CD4-positive, alpha-beta memory T cell (primary cell): ENCODE results near the gene ADAM17. TPM values are rescaled to one million over a fixed set of nuclear protein-coding genes. Genes with fewer than 3 reads are reported as not detected.

Experiments used
- CTCF ChIA-PET: fragments of 350-600 bp; sonication (Branson Sonifier 250); formaldehyde crosslinking; loops from one replicate; lab custom pipeline; 2021; ENCODE audit warnings: inconsistent platforms; ENCODE audit not compliant: partially characterized antibody; lab: Charles Lee
- POLR2A ChIA-PET: fragments of 350-600 bp; sonication (Branson Sonifier 250); formaldehyde crosslinking; loops from one replicate; lab custom pipeline; 2021; ENCODE audit not compliant: partially characterized antibody; lab: Charles Lee
- DNase-seq, 5 donors: peaks; one replicate each; pipeline versions ENCODE4 v3.0.0 to v3.0.0-alpha.2; 2020 to 2022; ENCODE audit warnings: mixed read lengths in 1 of 5
- H3K27ac ChIP-seq: one replicate; pipeline ENCODE4 v1.7.0; 2013; ENCODE audit warnings: low read depth, low read length
- H3K27me3 ChIP-seq: 2 replicates; pipeline ENCODE4 v1.7.0; 2013; ENCODE audit warnings: mild to moderate bottlenecking, low read length, moderate library complexity; ENCODE audit not compliant: insufficient read depth
- H3K36me3 ChIP-seq: 2 replicates; pipeline ENCODE4 v1.7.0; 2013; ENCODE audit warnings: mild to moderate bottlenecking, low read length, moderate library complexity; ENCODE audit not compliant: insufficient read depth
- H3K4me1 ChIP-seq: 2 replicates; pipeline ENCODE4 v1.7.0; 2013; ENCODE audit warnings: mild to moderate bottlenecking, low read length, moderate library complexity; ENCODE audit not compliant: insufficient read depth
- H3K4me3 ChIP-seq, 2 donors: one replicate each; pipeline ENCODE4 v1.7.0; 2013; ENCODE audit warnings: low read length in 2 of 2, mild to moderate bottlenecking in 1 of 2
- H3K9me3 ChIP-seq, 2 donors: one replicate each; pipeline ENCODE4 v1.7.0; 2013; ENCODE audit warnings: low read length in 2 of 2, control low read depth in 1 of 2; ENCODE audit not compliant: control insufficient read depth in 1 of 2
- H3K27ac Mint-ChIP-seq, 7 donors: one replicate each; pipeline ENCODE4 v1.8.0; 2020 to 2021; ENCODE audit warnings: mixed read lengths in 7 of 7, mild to moderate bottlenecking in 6 of 7, inconsistent platforms in 3 of 7, moderate library complexity in 3 of 7
- H3K27me3 Mint-ChIP-seq, 2 donors: one replicate each; pipeline ENCODE4 v1.8.0; 2020 to 2021; ENCODE audit warnings: mixed read lengths in 2 of 2
- H3K36me3 Mint-ChIP-seq, 2 donors: one replicate each; pipeline ENCODE4 v1.8.0; 2020 to 2021; ENCODE audit warnings: mixed read lengths in 2 of 2, inconsistent platforms in 1 of 2, mild to moderate bottlenecking in 1 of 2
- H3K4me1 Mint-ChIP-seq, 4 donors: one replicate each; pipeline ENCODE4 v1.8.0; 2020 to 2021; ENCODE audit warnings: mixed read lengths in 4 of 4, mild to moderate bottlenecking in 1 of 4
- H3K4me3 Mint-ChIP-seq, 8 donors: one replicate each; pipeline ENCODE4 v1.8.0; 2020 to 2021; ENCODE audit warnings: mixed read lengths in 8 of 8, mild to moderate bottlenecking in 7 of 8, moderate library complexity in 6 of 8, inconsistent platforms in 3 of 8
- H3K9me3 Mint-ChIP-seq, 8 donors: one replicate each; pipeline ENCODE4 v1.8.0; 2020 to 2021; ENCODE audit warnings: mixed read lengths in 8 of 8, mild to moderate bottlenecking in 5 of 8, inconsistent platforms in 3 of 8, moderate library complexity in 1 of 8
- intact Hi-C: fragments of 100-400 bp; cut with micrococcal nuclease; formaldehyde crosslinking; loops from one replicate; pipeline ENCODE4 v1.15.1; 2023
- polyA plus RNA-seq, 2 donors: library from polyadenylated mRNA; unstranded; fragments of 300-500 nt; fragmentation: Illumina TruSeq; gene quantifications; one replicate each; pipeline ENCODE4 v1.2.3, GENCODE V29; 2021
- total RNA-seq, 2 experiments: library from RNA; stranded (reverse); gene quantifications; one replicate each; pipeline ENCODE4 v1.2.3, GENCODE V29; 2021

The ADAM17 gene
- total and polyA plus RNA-seq, 4 experiments from 2014 or later: 8.1 to 35.6 (median 23.2) TPM

DNA sequence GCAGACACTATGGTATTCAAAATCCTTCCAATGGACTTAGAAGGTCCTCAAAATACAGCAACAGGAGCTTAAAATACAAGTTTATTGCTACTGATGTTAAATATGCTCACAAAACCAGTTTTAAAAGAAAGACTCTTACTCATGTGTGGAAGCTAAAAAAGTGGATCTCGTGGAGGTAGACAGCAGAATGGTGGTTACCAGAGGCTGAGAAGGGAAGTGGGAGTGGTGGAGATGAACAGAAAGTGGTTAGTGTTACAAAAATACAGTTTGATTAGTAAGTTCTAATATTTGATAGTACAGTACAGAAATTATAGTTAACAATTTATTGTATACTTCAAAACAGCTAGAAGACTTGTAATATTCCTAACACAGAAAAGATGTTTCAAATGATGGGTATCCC lies 12.1 kb downstream of the ADAM17 start:
- Histone ChIP-seq H3K4me1 (peaks cover 51% of the 10 kb centered on the region), H3K27ac (no peak overlapping the region), H3K27me3 (no peaks in the 10 kb centered on the region), H3K36me3 (no peaks in the 10 kb centered on the region), H3K9me3 (no peaks in the 10 kb centered on the region), H3K4me3 (no peak overlapping the region)
- peak overlapping the region in 7 of 8 donors; percentile 2 to 53 (median 6) for H3K4me3 Mint-ChIP-seq
- peak overlapping the region in 4 of 7 donors; percentile 5 to 86 (median 76) for H3K27ac Mint-ChIP-seq
- H3K36me3 Mint-ChIP-seq: peaks cover 7 to 26% of the 10 kb centered on the region in 2 donors
- peaks cover 38 to 61% (median 48%) of the 10 kb centered on the region in 4 donors for H3K4me1 Mint-ChIP-seq
- DNase-seq: no peak
- ChIA-PET CTCF (no interaction called here), POLR2A (interaction anchor here (0.9 to 1.6 kb wide), 2 partner anchors 11 to 70 kb away, joined by 3 read pairs; partner anchors contain the start of gene ADAM17)
- H3K9me3 Mint-ChIP-seq: no peaks in the 10 kb centered on the region
- intact Hi-C loops: no loop called here
- no peaks in the 10 kb centered on the region for H3K27me3 Mint-ChIP-seq

DNA sequence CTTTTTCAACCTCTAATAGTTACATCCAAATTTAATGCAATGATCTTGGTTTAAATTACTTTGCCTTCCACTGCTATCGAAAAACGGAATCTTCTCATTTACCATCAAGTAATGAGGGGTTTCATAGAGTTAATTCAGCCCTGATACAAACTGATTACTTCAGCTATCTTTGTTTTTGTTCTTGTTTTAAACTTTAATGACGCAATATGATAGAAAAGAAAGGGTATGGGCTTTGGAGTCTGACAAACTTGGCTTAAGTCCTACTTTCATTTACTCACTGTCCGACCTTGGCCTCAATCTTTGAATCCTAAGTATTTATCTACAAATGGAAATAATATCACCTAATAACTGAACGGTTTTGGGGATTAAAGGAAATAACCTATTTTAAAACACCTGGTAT lies 16.1 kb downstream of the ADAM17 start:
- peaks cover 19 to 44% (median 27%) of the 10 kb centered on the region in 4 donors for H3K4me1 Mint-ChIP-seq
- POLR2A ChIA-PET: interaction anchor here (0.6 to 1.5 kb wide), 4 partner anchors 16 to 817 kb away, joined by 3 to 5 read pairs (median 3); partner anchors contain the start of gene ADAM17
- no peak overlapping the region for H3K4me3 ChIP-seq

DNA sequence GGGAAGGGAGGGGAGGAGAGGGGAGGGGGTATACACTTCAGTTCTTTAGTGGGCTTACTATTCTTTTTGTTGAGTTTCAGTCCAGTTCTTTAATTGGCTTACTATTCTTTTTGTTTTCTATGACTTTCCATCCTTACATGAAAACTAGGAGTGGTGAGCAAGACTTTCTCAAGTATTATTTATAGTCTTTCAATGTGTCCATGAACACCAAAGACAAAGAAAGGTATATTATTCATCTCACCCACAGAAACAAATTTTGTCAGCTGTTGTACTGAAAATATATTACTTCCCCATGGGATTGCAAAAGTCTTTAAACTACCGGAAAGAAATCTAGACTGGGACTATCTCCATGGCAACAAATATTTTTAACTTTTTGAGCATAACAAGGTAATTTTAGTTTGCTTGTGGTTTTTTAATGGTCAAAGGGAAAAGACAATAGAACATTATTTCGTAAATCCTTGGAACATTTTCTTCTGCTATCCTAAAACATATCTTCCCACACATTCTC lies 17.6 kb downstream of the ADAM17 start:
- Histone ChIP-seq H3K4me1 (no peaks in the 10 kb centered on the region), H3K4me3 (no peak overlapping the region), H3K36me3 (peaks cover 13% of the 10 kb centered on the region), H3K27ac (no peak overlapping the region), H3K27me3 (no peaks in the 10 kb centered on the region), H3K9me3 (no peaks in the 10 kb centered on the region)
- ChIA-PET POLR2A (interaction anchor here (1.5 kb wide), 1 partner anchor 17 kb away, joined by 3 read pairs; no protein-coding TSS in a partner anchor), CTCF (interaction anchor here (1.1 kb wide), 1 partner anchor 21 kb away, joined by 4 read pairs; no protein-coding TSS in a partner anchor)
- Mint-ChIP-seq H3K27ac (no peak overlapping the region), H3K4me1 (peaks cover 7 to 29% (median 16%) of the 10 kb centered on the region in 4 donors), H3K9me3 (no peaks in the 10 kb centered on the region), H3K36me3 (peaks cover 23 to 43% of the 10 kb centered on the region in 2 donors), H3K4me3 (no peak overlapping the region), H3K27me3 (no peaks in the 10 kb centered on the region)
- intact Hi-C loops: no loop called here
- no peak for DNase-seq

More for the DNA sequence above, 16.1 kb downstream of the ADAM17 start:
- DNase-seq: no peak
- CTCF ChIA-PET: interaction anchor here (1.1 to 1.4 kb wide), 2 partner anchors 16 to 19 kb away, joined by 3 to 4 read pairs; partner anchors contain the start of gene ADAM17
- no peaks in the 10 kb centered on the region for H3K9me3 ChIP-seq
- peaks cover 22 to 44% of the 10 kb centered on the region in 2 donors for H3K36me3 Mint-ChIP-seq
- no peak overlapping the region for H3K4me3 Mint-ChIP-seq
- peaks cover 14% of the 10 kb centered on the region for H3K4me1 ChIP-seq
- H3K27me3 ChIP-seq: no peaks in the 10 kb centered on the region
- H3K27ac ChIP-seq: no peak overlapping the region
- intact Hi-C loops: no loop called here
- peak overlapping the region in 1 of 7 donors; percentile 35 for H3K27ac Mint-ChIP-seq
- no peaks in the 10 kb centered on the region for H3K27me3 Mint-ChIP-seq
- no peaks in the 10 kb centered on the region for H3K9me3 Mint-ChIP-seq
- peaks cover 8% of the 10 kb centered on the region for H3K36me3 ChIP-seq

DNA sequence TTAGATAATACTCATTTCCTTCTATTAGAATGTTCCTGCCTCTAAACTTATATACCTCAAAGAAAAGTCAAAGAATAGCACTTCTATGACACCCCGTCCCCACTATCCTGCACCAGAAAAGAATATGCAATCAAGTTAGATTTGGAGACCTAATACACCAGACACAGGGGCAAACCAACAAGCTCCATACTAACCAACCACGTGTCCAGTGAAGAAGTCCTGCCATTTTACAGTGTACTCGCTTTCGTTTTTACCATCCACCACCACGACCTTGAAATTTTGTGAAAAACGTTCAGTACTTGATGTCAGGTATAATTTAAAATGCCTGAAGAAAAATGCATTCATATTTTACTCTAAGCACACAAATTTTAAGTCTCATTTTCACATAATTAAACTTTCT lies 19.1 kb downstream of the ADAM17 start:
- peaks cover 18% of the 10 kb centered on the region for H3K36me3 ChIP-seq
- no peak for DNase-seq
- Mint-ChIP-seq H3K27me3 (no peaks in the 10 kb centered on the region), H3K27ac (peak overlapping the region in 3 of 7 donors; percentile 0 to 34 (median 15)), H3K4me3 (no peak overlapping the region), H3K36me3 (peaks cover 23 to 44% of the 10 kb centered on the region in 2 donors), H3K9me3 (no peaks in the 10 kb centered on the region), H3K4me1 (peaks cover 6 to 27% (median 15%) of the 10 kb centered on the region in 4 donors)
- H3K4me1 ChIP-seq: no peaks in the 10 kb centered on the region
- intact Hi-C loops: no loop called here
- no peaks in the 10 kb centered on the region for H3K27me3 ChIP-seq
- H3K27ac ChIP-seq: no peak overlapping the region
- no peak overlapping the region for H3K4me3 ChIP-seq
- CTCF ChIA-PET: interaction anchor here (0.6 to 1.0 kb wide), 2 partner anchors 71 to 536 kb away, joined by 3 read pairs; no protein-coding TSS in a partner anchor
- H3K9me3 ChIP-seq: no peaks in the 10 kb centered on the region
- POLR2A ChIA-PET: interaction anchor here (1.6 kb wide), 1 partner anchor 20 kb away, joined by 4 read pairs; no protein-coding TSS in a partner anchor

DNA sequence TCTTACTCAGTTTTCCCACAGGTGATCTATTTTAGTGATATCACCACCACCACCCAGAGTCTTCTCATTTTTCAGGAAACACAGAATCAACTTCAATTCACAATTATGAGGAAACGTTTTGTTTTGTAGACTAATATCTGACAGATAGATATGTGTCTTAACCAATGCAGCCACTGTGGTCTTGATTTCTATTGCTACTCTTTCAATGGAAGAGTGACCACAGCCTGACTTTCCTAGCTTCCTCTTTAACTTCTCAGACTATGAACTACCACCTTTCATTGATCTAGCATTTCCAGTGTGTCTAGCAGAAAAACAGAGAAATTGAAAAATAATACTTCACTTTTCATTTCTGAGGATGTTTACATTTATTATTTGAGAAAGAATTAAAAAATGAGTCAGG lies 20.5 kb downstream of the ADAM17 start:
- Histone ChIP-seq H3K4me1 (no peaks in the 10 kb centered on the region), H3K27ac (no peak overlapping the region), H3K4me3 (no peak overlapping the region), H3K9me3 (no peaks in the 10 kb centered on the region), H3K36me3 (peaks cover 18% of the 10 kb centered on the region), H3K27me3 (no peaks in the 10 kb centered on the region)
- no peaks in the 10 kb centered on the region for H3K27me3 Mint-ChIP-seq
- H3K36me3 Mint-ChIP-seq: peaks cover 23 to 41% of the 10 kb centered on the region in 2 donors
- ChIA-PET CTCF (no interaction called here), POLR2A (no interaction called here)
- H3K27ac Mint-ChIP-seq: no peak overlapping the region
- peaks cover 6 to 21% (median 13%) of the 10 kb centered on the region in 4 donors for H3K4me1 Mint-ChIP-seq
- no peak for DNase-seq
- intact Hi-C loops: no loop called here
- H3K4me3 Mint-ChIP-seq: no peak overlapping the region
- H3K9me3 Mint-ChIP-seq: no peaks in the 10 kb centered on the region

DNA sequence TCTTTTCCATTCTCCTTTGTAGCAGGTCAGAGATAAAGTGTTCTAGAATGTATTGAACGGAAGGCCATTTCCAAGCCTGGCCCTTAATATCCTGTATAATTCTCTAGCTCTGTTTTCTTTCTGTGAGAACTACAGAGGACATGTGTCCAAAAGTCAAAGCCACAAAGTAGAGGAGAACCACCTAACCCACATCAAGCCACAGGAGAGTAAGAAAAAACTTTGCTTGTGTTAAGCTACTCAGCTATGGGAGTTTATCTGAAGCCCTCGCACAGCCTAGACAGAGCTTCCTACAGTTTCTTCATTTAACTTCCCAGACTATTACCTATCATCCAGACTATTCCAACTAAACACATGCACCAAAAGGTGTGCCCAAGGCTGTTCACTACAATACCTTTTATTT lies 22.0 kb downstream of the ADAM17 start:
- Mint-ChIP-seq H3K27ac (peak overlapping the region in 3 of 7 donors; percentile 41 to 53 (median 42)), H3K9me3 (no peaks in the 10 kb centered on the region), H3K4me1 (peaks cover 6 to 17% (median 12%) of the 10 kb centered on the region in 4 donors), H3K36me3 (peaks cover 31 to 47% of the 10 kb centered on the region in 2 donors), H3K4me3 (no peak overlapping the region), H3K27me3 (no peaks in the 10 kb centered on the region)
- no peaks in the 10 kb centered on the region for H3K9me3 ChIP-seq
- H3K4me1 ChIP-seq: no peaks in the 10 kb centered on the region
- CTCF ChIA-PET: no interaction called here
- no peak for DNase-seq
- no peak overlapping the region for H3K27ac ChIP-seq
- H3K36me3 ChIP-seq: peaks cover 18% of the 10 kb centered on the region
- no peak overlapping the region for H3K4me3 ChIP-seq
- intact Hi-C loops: no loop called here
- POLR2A ChIA-PET: no interaction called here
- no peaks in the 10 kb centered on the region for H3K27me3 ChIP-seq

DNA sequence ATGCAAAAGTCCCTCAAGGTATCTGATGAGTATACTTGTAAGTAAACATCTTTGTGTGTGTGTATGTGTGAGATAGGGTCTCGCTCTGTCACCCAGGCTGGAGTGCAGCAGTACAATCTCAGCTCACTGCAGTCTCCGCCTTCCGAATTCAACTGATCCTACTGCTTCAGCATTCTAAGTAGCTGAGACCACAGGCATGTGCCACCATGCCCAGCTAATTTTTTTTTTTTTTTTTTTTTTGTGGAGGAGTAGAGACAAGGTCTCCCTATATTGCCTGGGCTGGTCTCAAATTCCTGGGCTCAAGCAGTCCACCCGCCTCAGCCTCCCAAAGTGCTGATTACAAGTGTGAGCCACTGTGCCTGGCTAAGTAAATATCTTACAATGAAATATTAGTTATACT lies 23.2 kb downstream of the ADAM17 start:
- no peaks in the 10 kb centered on the region for H3K27me3 ChIP-seq
- no peaks in the 10 kb centered on the region for H3K27me3 Mint-ChIP-seq
- H3K36me3 Mint-ChIP-seq: peaks cover 38 to 56% of the 10 kb centered on the region in 2 donors
- peaks cover 18% of the 10 kb centered on the region for H3K36me3 ChIP-seq
- H3K9me3 ChIP-seq: no peaks in the 10 kb centered on the region
- ChIA-PET CTCF (no interaction called here), POLR2A (no interaction called here)
- H3K27ac ChIP-seq: no peak overlapping the region
- no peak overlapping the region for H3K4me3 ChIP-seq
- no peaks in the 10 kb centered on the region for H3K9me3 Mint-ChIP-seq
- H3K27ac Mint-ChIP-seq: no peak overlapping the region
- DNase-seq: no peak
- no peaks in the 10 kb centered on the region for H3K4me1 ChIP-seq
- peaks cover 0 to 14% (median 8%) of the 10 kb centered on the region in 4 donors for H3K4me1 Mint-ChIP-seq
- intact Hi-C loops: no loop called here
- no peak overlapping the region for H3K4me3 Mint-ChIP-seq
